ENCODE data around the gene ALDH1L1.

ALDH1L1 gene

DNA sequence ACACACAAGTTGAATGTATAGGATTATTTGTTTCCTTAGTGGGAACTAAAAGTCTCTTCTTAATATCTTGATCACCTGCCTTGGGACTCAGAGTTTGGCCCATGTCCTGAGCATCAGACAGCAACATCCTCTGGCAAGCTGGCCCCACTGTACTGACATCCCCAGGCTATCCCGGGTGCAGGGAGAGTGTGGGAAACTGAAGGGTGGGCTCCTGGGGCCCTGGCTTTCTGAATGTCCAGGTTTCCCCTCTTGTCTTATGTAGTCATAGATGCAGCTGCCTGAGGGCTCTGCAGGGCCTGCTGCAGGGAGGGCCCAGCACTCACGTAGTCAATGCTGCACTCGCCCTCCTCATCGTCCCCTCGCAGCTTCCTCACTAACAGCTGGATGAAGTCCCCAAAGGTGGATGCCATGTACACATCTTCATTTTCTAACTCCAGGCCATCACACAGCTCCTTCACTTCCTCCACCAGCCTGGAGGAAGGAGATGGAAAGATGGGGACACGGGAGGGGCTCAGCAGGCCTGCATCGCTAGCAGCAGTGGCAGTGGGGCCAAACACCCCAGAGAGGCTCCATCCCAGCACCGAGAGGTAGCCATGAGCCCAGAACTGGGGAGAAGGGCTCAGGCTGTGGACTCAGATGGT lies 42.8 kb downstream of the ALDH1L1 start:
- H3K4me3 ChIP-seq (ENCODE audit: low read depth, low read length) = no peak overlapping the region
- no peak for DNase-seq (ENCODE audit: low read depth)

- no peak for DNase-seq (ENCODE audit: low read depth)
These were observed 43.8 kb downstream of the ALDH1L1 start for GRCh38 chr3:126136428-126137220.

GRCh38 chr3:126135406-126136076 lies 44.8 kb downstream of the ALDH1L1 start:
- no peak overlapping the region for H3K4me3 ChIP-seq (ENCODE audit: low read depth, low read length)
- DNase-seq (ENCODE audit: low read depth) = no peak

More at GRCh38 chr3:126136428-126137220, 43.8 kb downstream of the ALDH1L1 start:
- no peak overlapping the region for H3K4me3 ChIP-seq (ENCODE audit: low read depth, low read length)

DNA sequence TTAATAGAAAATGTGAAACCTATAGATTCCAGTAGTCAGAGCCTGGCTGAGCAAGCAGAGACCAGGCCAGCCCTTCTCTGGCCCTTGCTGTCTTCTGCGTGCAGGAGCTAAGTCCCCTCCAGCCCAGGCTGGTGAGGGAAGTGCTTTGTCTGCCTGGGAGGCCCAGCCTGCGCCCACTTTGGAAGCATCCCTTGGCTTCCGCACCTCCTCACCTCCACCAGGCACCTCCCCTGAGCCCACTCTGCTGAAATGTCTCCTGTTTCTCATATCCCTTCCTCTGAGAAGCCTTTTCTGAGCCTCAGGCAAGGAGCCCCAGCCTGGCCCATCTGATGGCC lies 45.3 kb downstream of the ALDH1L1 start:
- no peak for DNase-seq (ENCODE audit: low read depth)
- no peak overlapping the region for H3K4me3 ChIP-seq (ENCODE audit: low read depth, low read length)

DNA sequence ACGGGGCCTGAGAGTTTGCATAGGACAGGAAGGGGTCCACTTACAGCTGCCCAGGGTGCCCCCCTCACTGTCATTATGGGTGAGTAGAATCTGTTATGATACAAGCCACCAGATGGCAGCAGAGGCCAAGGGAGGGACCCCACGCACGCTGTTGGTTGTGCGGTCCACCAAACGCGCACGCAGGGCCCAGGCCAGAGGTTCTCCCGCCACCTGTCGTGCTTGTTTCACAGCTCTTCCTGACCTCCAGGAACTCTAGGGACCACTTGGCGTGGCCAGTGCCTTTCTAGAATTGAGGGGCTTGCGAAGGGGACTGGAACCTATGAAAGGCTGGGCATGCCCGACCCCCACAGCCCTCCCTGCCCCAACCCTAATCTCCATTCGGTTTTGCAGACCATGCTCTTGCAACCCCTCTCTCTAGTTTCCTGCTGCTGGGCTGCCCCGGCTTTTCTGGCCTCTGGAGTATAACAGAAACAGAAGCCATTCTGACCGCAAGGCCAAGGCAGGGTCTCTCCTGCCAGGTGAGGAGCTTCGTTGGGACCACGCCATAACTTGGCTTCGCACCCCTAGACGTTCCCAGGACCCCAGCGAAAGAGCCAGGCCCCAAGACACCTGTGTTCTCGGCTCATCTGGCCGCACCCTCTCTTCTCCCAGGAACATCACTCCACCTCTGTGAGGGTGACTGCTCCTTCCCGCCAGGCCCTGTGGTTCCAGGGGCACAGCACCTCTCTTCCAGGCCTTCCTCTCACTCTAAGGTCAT lies 46.0 kb downstream of the ALDH1L1 start:
- peak; percentile 3 for DNase-seq (ENCODE audit: low read depth)
- H3K4me3 ChIP-seq (ENCODE audit: low read depth, low read length) = no peak overlapping the region

- DNase-seq (ENCODE audit: low read depth) = no peak
- H3K4me3 ChIP-seq (ENCODE audit: low read depth, low read length) = no peak overlapping the region
These were observed 46.8 kb downstream of the ALDH1L1 start for GRCh38 chr3:126133606-126134005.

GRCh38 chr3:126132751-126133511 lies 47.5 kb downstream of the ALDH1L1 start:
- no peak overlapping the region for H3K4me3 ChIP-seq (ENCODE audit: low read depth, low read length)
- peak; percentile 2 for DNase-seq (ENCODE audit: low read depth)

DNA sequence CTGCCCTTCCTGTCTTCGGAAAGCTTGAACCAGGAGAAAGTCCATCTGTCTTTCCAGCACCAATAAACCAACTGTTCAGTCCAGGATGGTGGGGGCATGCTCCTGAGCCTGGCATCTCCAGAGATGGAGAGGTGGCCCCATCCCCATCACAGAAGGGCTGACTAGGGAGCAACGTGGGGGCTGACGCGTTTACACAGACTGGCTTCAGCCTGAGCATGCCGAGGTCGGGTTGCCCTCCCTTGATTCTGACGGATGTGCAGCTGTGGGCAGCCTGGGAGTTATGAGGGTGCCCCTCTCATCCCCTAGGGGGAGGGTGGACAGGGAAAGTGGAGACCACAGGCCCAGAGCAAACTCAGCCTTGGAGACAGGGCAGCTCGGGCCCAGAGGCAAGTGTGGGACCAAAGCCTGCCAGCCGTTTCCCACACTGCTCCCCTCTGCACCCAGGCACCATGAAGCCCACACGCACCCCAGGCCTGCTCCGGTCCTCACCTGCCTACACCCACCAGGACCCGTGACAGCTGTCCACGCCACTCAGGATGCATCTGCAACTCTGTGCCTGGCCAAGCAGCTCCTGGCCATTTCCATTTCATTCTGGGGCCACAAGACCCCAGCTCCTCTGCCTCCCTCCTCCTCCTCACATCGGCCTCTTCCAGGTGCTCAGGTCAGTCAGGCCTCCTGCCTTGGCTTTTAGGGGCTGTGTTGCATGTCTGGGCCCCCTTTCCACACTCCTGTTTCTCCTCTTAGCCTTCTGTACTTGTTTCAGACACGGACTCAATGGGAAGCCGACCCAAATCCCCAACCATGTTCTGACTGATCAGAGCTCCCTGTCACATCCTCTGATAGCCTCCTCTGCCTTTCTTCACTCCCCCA lies 48.3 kb downstream of the ALDH1L1 start:
- DNase-seq (ENCODE audit: low read depth) = no peak

DNA sequence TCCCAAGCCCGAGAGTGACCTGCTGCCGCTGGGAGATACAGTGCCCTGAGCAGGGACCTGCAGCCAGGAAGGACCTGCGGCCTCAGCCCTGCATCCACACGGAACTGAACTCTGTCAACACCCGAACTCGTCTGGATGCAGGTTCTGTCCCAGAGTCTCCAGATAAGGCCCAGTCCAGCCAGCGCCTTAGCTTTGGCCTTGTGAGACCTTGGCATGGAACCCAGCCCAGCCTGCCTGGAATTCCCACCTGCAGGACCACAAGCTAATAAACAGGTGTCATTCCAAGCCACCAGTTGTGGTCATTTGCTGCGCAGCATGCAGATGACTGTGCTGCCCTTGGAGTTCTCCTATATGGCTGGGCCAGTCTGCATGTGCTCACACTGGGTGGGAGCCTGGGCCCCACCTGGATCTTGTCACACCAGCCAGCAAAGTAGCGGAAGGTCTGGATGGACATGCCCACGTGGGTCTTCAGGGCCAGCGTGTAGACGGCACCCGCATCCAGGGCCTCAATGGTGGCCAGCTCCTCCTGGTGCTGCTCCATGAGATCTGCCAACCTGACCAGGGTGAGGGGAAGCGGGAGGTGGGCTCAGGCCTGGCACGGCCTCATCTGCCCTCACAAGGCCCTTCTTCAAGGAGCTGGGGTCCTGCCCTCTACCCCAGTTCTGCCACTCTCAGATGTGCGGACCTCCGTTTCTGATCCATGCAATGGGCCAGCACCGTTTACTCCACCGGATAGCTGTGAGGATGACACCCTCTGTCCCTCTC lies 49.2 kb downstream of the ALDH1L1 start:
- no peak overlapping the region for H3K4me3 ChIP-seq (ENCODE audit: low read depth, low read length)
- no peak for DNase-seq (ENCODE audit: low read depth)

More for the DNA sequence above, 48.3 kb downstream of the ALDH1L1 start:
- H3K4me3 ChIP-seq (ENCODE audit: low read depth, low read length) = no peak overlapping the region

DNA sequence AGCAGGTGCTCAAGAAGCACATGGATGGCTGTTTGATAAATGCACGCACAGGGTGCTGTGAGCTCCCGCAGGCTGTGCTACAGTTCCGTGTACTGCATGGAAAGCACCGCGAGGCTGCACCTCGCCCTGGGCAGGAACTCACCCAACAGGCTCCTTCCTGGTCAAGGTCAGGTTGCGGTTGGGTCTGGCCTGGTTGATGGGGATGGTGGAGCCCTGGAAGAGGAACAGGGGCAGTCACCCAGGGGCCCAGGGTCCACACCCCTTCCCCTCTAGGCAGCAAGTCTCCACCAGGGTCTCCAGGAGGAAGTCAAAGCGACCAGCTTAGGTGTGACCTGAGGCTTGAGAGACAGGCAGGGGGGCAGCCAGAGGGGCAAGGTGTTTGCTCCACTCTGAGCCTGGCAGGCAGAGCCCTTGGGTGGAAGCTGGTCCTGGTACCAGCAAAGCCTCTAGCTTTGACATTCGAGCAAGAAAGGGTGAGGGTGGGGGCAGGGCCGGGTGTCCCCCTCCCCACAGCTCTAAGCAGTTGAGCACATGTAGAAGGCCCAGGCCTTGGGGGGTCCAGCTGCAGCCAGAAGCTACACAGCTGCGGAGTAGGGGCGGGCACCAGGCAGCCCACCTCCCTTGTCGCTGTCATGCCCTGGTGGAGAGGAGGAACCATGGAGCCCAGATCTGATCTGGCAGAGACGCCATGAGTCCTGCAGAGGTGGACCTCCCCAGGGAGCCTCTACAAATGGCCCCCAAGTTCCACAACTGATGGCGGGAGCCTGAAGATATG lies 50.1 kb downstream of the ALDH1L1 start:
- DNase-seq (ENCODE audit: low read depth) = no peak
- no peak overlapping the region for H3K4me3 ChIP-seq (ENCODE audit: low read depth, low read length)

- DNase-seq (ENCODE audit: low read depth) = no peak
- no peak overlapping the region for H3K4me3 ChIP-seq (ENCODE audit: low read depth, low read length)
These were observed 50.9 kb downstream of the ALDH1L1 start for GRCh38 chr3:126129398-126129891.

DNA sequence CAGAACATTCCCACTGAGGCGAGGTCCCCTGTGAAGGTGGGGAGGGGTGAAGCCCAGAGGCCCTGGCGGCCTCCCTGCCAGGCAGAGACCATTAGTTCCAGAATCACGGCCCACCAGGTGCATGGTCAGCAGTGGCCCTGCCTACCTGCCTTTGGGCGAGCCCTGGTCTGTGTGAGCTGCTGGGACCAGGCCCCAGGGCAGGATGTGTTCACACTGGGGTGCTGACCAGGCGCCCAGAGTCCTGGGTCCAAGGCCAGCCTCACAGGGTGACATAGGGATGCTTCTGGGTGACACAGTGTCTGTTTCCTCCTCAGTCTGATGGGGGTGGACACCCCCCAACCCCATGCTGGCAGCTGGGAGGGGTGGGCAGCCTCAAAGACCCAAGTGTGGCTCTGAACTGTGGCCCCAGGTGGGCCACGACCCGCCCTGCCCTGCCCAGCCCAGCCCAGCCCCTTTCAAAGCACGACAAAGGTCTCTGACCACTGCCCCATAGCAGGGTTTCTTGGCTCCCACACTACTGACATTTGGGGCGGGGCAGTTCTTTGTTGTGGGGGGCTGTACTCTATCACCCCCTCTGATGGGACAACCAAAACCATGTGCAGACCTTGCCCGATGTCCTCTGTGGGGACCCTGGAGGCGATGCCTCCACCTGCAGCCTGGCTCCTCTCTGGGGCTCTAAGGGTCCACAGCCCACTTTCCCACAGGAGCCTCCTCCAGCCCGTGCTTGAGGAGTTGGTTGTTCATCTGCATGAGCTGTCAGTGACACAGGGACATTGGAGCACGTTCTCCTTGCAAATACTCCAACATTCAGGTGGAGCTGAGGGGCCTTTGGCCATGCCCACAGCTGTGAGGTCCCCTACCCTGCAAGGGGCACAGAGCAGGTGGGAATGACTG lies 51.6 kb downstream of the ALDH1L1 start:
- DNase-seq (ENCODE audit: low read depth) = no peak
- H3K4me3 ChIP-seq (ENCODE audit: low read depth, low read length) = no peak overlapping the region

- DNase-seq (ENCODE audit: low read depth) = no peak
- H3K4me3 ChIP-seq (ENCODE audit: low read depth, low read length) = no peak overlapping the region
These were observed 52.5 kb downstream of the ALDH1L1 start for GRCh38 chr3:126127904-126128303.

DNA sequence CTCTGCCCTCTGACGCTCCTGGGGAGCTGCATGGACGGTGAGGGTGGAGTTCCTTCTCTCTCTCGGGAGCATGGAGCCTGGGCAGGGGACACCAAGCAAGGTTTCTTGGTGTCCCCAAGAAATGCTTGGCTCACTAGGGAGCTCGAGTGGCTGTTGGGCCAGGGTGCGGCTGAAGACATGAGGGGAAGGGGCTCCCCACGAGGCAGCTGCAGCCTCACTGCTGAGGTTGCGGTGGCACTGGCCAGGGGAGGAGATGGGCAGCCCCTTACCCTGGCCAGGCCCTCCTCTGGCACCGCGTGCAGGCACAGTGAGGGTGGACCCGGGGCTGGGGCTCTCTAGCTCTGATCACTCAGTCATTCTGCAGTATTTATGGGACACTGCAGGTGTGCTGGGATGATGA lies 52.9 kb downstream of the ALDH1L1 start:
- DNase-seq (ENCODE audit: low read depth) = no peak

GRCh38 chr3:126126811-126127431 lies 53.5 kb downstream of the ALDH1L1 start:
- H3K4me3 ChIP-seq (ENCODE audit: low read depth, low read length) = no peak overlapping the region
- DNase-seq (ENCODE audit: low read depth) = no peak

More for the DNA sequence above, 52.9 kb downstream of the ALDH1L1 start:
- H3K4me3 ChIP-seq (ENCODE audit: low read depth, low read length) = no peak overlapping the region
